HepG2 (cell line): Measurements from ENCODE around the gene IFT52. TPM values are rescaled to one million over a fixed set of nuclear protein-coding genes. Genes with fewer than 3 reads are reported as not detected.

Source experiments
- ARNTL ChIP-seq: sonication (generic); formaldehyde crosslinking; IDR thresholded peaks from 2 replicates; pipeline ENCODE4 v1.4.0; 2020; ENCODE audit warnings: mild to moderate bottlenecking, missing genetic modification reagents
- DMTF1 ChIP-seq: sonication (generic); formaldehyde crosslinking; IDR thresholded peaks from 2 replicates; pipeline ENCODE4 v1.4.0; 2020; ENCODE audit warnings: mild to moderate bottlenecking, missing genetic modification reagents
- FOXK2 ChIP-seq: fragments of 450-650 bp; IDR thresholded peaks from 2 replicates; pipeline ENCODE4 v1.6.1; 2016
- FOXO4 ChIP-seq: sonication (generic); formaldehyde crosslinking; conservative IDR thresholded peaks from 2 replicates; pipeline ENCODE4 v1.8.1; 2023; ENCODE audit warnings: missing genetic modification reagents
- HNF1A ChIP-seq, 2 experiments: sonication (generic) in 1 of 2; formaldehyde crosslinking in 1 of 2; IDR thresholded peaks; 2 replicates each; pipeline versions ENCODE4 v1.4.0 to v1.6.1; 2016 to 2020; ENCODE audit warnings: borderline replicate concordance in 1 of 2, low read depth in 1 of 2, mild to moderate bottlenecking in 1 of 2, missing genetic modification reagents in 1 of 2
- IKZF5 ChIP-seq: IDR thresholded peaks from 2 replicates; pipeline ENCODE4 v1.6.1; 2018; ENCODE audit warnings: missing genetic modification reagents, mild to moderate bottlenecking, missing compliant biosample characterization
- KDM4B ChIP-seq: sonication (generic); formaldehyde crosslinking; IDR thresholded peaks from 2 replicates; pipeline ENCODE4 v1.4.0; 2020; ENCODE audit warnings: missing genetic modification reagents
- LBX2 ChIP-seq: sonication (generic); formaldehyde crosslinking; IDR thresholded peaks from 2 replicates; pipeline ENCODE4 v1.5.0; 2020; ENCODE audit warnings: missing genetic modification reagents, mild to moderate bottlenecking, borderline replicate concordance
- PATZ1 ChIP-seq: sonication (generic); formaldehyde crosslinking; IDR thresholded peaks from 2 replicates; pipeline ENCODE4 v1.4.0; 2020; ENCODE audit warnings: missing genetic modification reagents
- PTBP1 ChIP-seq: fragments of 200-400 bp; formaldehyde crosslinking; IDR thresholded peaks from 2 replicates; pipeline ENCODE4 v1.6.1; 2018; ENCODE audit warnings: low read length, low read depth; ENCODE audit not compliant: poor library complexity, severe bottlenecking
- SMC3 ChIP-seq: IDR thresholded peaks from 2 replicates; pipeline ENCODE4 v1.6.1; 2011; ENCODE audit warnings: low read length, improper control_type of control experiment
- TEAD3 ChIP-seq: optimal IDR thresholded peaks from 2 replicates; pipeline ENCODE3; 2016; ENCODE audit warnings: borderline replicate concordance
- ZFP36L1 ChIP-seq: sonication (generic); formaldehyde crosslinking; IDR thresholded peaks from 2 replicates; pipeline ENCODE4 v1.8.0; 2022; ENCODE audit warnings: mild to moderate bottlenecking, missing genetic modification reagents, moderate library complexity
- ZMYM4 ChIP-seq: sonication (generic); formaldehyde crosslinking; IDR thresholded peaks from 2 replicates; pipeline ENCODE4 v1.8.1; 2023; ENCODE audit warnings: mild to moderate bottlenecking, missing genetic modification reagents
- ZNF326 ChIP-seq: sonication (generic); formaldehyde crosslinking; IDR thresholded peaks from 2 replicates; pipeline ENCODE4 v1.4.0; 2020; ENCODE audit warnings: missing genetic modification reagents, borderline replicate concordance
- ZNF619 ChIP-seq: sonication (generic); formaldehyde crosslinking; IDR thresholded peaks from 2 replicates; pipeline ENCODE4 v1.4.0; 2020; ENCODE audit warnings: mild to moderate bottlenecking, missing genetic modification reagents
- ZNF850 ChIP-seq: sonication (generic); formaldehyde crosslinking; conservative IDR thresholded peaks from 2 replicates; pipeline ENCODE4 v1.9.0; 2021; ENCODE audit warnings: mild to moderate bottlenecking, missing genetic modification reagents
- polyA plus RNA-seq, 8 experiments: library from polyadenylated mRNA; depleted of rRNA in 3 of 8; stranded (reverse) in 7 of 8; unstranded in 1 of 8; fragments of >200 nt; fragmentation: Illumina TruSeq in 4 of 8; extraction: Trizol in 4 of 8; gene quantifications; 2 replicates each; pipeline versions ENCODE4 v1.2.1 to v1.2.3, GENCODE V29; 2011 to 2016; ENCODE audit warnings: low read depth in 4 of 8, missing spikeins in 1 of 8, mixed read lengths in 1 of 8; ENCODE audit not compliant: insufficient read depth in 1 of 8
- total RNA-seq, 5 experiments: library from RNA; depleted of rRNA; stranded (reverse); fragments of >200 nt; fragmentation: Illumina TruSeq; extraction: Trizol; gene quantifications; 2 replicates each; pipeline ENCODE4 v1.2.3, GENCODE V29; 2016; ENCODE audit warnings: low read depth in 1 of 5

Gene IFT52
- total and polyA plus RNA-seq, 2 of the 13 experiments (the other 11 are each of a cell fraction or from before 2014, with no cell fraction given): 48.0 to 64.0 TPM

- TF ChIP-seq FOXO4 (CRISPR knock-in tag) (no peak), TEAD3 (CRISPR knock-in tag) (peak; percentile 93), DMTF1 (CRISPR knock-in tag) (no peak), FOXK2 (no peak), IKZF5 (peak; percentile 16; the same call in 1 of the 2 replicates), LBX2 (no peak), ZNF850 (CRISPR knock-in tag) (no peak), ZNF619 (CRISPR knock-in tag) (no peak), ARNTL (CRISPR knock-in tag) (no peak), ZFP36L1 (peak; percentile 64; the same call in 1 of the 2 replicates), PTBP1 (no peak), HNF1A (IDR thresholded peaks at IDR 0.05; ENCODE audit: low read depth) (no peak), HNF1A (CRISPR knock-in tag; IDR thresholded peaks at IDR 0.05; ENCODE audit: borderline replicate concordance) (no peak), SMC3 (no peak), ZMYM4 (CRISPR knock-in tag) (peak; percentile 49; the same call in 1 of the 2 replicates), ZNF326 (CRISPR knock-in tag) (0 out of 2 replicates have a peak, but pooled peaks have one; percentile 57), PATZ1 (CRISPR knock-in tag) (0 out of 2 replicates have a peak, but pooled peaks have one; percentile 34), KDM4B (0 out of 2 replicates have a peak, but pooled peaks have one; percentile 51)
Observed at GRCh38 chr20:43584448-43585136, 6.1 kb upstream of the IFT52 start (continued).
